Endothelial cell of umbilical vein (primary cell): ENCODE results near the gene ANO1. TPM values are rescaled to one million over a fixed set of nuclear protein-coding genes. Genes with fewer than 3 reads are reported as not detected.

Experiments used
- BruUV-seq: library from RNA; stranded (reverse); fragments of 400-500 nt; replicated peaks from 2 replicates; lab custom pipeline; 2021; lab: Mats Ljungman, UMichigan
- CTCF ChIA-PET: fragments of 300-600, 350-600 bp; sonication (Branson Sonifier 250); formaldehyde crosslinking; loops from one replicate; lab custom pipeline; 2021; ENCODE audit warnings: antibody characterized with exemption, inconsistent platforms; lab: Charles Lee
- POLR2A ChIA-PET: fragments of 300-600, 350-600 bp; sonication (Branson Sonifier 250); formaldehyde crosslinking; loops from one replicate; lab custom pipeline; 2021; ENCODE audit warnings: antibody characterized with exemption, inconsistent platforms; lab: Charles Lee
- DNase-seq: peaks from one replicate; pipeline ENCODE4 v3.0.0-alpha.2; 2011; ENCODE audit warnings: low read depth, low spot score
- FAIRE-seq: peaks from 2 replicates; lab custom pipeline; 2011; peaks lifted over from hg19 to GRCh38; lab: Jason Lieb, UNC
- H2AFZ ChIP-seq: 2 replicates; pipeline ENCODE4 v1.6.0; 2012; ENCODE audit warnings: low read depth, low read length, control low read depth, inconsistent platforms
- H3K27ac ChIP-seq: 2 replicates; pipeline ENCODE4 v1.5.1; 2011; ENCODE audit warnings: low read depth, mild to moderate bottlenecking, control low read depth, low read length, moderate library complexity; ENCODE audit not compliant: insufficient read depth
- H3K27me3 ChIP-seq, 2 experiments: 2 replicates each; pipeline versions ENCODE4 v1.6.0 to v1.6.1; 2011; ENCODE audit warnings: low read length in 2 of 2, mixed read lengths in 1 of 2; ENCODE audit not compliant: control insufficient read depth in 2 of 2, insufficient read depth in 2 of 2
- H3K36me3 ChIP-seq, 2 experiments: 2 replicates in 1 of 2; 3 replicates in 1 of 2; pipeline ENCODE4 v1.5.1; 2011; ENCODE audit warnings: low read length in 2 of 2, mild to moderate bottlenecking in 1 of 2, moderate library complexity in 1 of 2; ENCODE audit not compliant: control insufficient read depth in 2 of 2, insufficient read depth in 2 of 2; ENCODE audit errors: extremely low read depth in 1 of 2
- H3K4me1 ChIP-seq: 3 replicates; pipeline ENCODE4 v1.5.1; 2011; ENCODE audit warnings: mild to moderate bottlenecking, low read length; ENCODE audit not compliant: control insufficient read depth, insufficient read depth; ENCODE audit errors: extremely low read depth
- H3K4me2 ChIP-seq: 2 replicates; pipeline ENCODE4 v1.6.1; 2011; ENCODE audit warnings: low read length, control low read depth, mixed read lengths; ENCODE audit not compliant: insufficient read depth
- H3K4me3 ChIP-seq, 3 experiments: fragments of 200-600 bp in 1 of 3; sonication (generic), shearing (Covaris generic) in 1 of 3; replicated peaks in 1 of 3; 2 replicates each; pipeline ENCODE4 v1.5.1; 2011 to 2016; ENCODE audit warnings: control low read depth in 3 of 3, low read length in 3 of 3, mild to moderate bottlenecking in 2 of 3, inconsistent platforms in 1 of 3, low read depth in 1 of 3, moderate library complexity in 1 of 3; ENCODE audit not compliant: insufficient read depth in 1 of 3
- H3K79me2 ChIP-seq: 2 replicates; pipeline ENCODE4 v1.6.0; 2012; ENCODE audit warnings: low read length, inconsistent platforms; ENCODE audit not compliant: control insufficient read depth, insufficient read depth
- H3K9ac ChIP-seq: replicated peaks from 2 replicates; pipeline ENCODE3; 2011; ENCODE audit warnings: low read length, control low read depth; ENCODE audit not compliant: insufficient read depth; ENCODE audit errors: extremely low read depth
- H3K9me1 ChIP-seq: replicated peaks from 3 replicates; pipeline ENCODE4 v1.6.0; 2011; ENCODE audit warnings: mild to moderate bottlenecking, low read length; ENCODE audit not compliant: control insufficient read depth, insufficient read depth; ENCODE audit errors: extremely low read depth
- H3K9me3 ChIP-seq: replicated peaks from 2 replicates; pipeline ENCODE4 v1.5.1; 2012; ENCODE audit warnings: low read length, inconsistent platforms; ENCODE audit not compliant: control insufficient read depth, insufficient read depth
- H4K20me1 ChIP-seq: replicated peaks from 2 replicates; pipeline ENCODE3; 2011; ENCODE audit warnings: mild to moderate bottlenecking, low read length; ENCODE audit not compliant: control insufficient read depth, insufficient read depth; ENCODE audit errors: extremely low read depth
- EZH2 ChIP-seq: IDR thresholded peaks from 2 replicates; pipeline ENCODE4 v1.6.1; 2012; ENCODE audit warnings: borderline replicate concordance, low read depth, mild to moderate bottlenecking, moderate library complexity, low read length, inconsistent platforms; ENCODE audit not compliant: severe bottlenecking
- FOS ChIP-seq: IDR thresholded peaks from 2 replicates; pipeline ENCODE4 v1.6.1; 2011; ENCODE audit warnings: mild to moderate bottlenecking, low read length, moderate library complexity, borderline replicate concordance; ENCODE audit not compliant: insufficient read depth
- GATA2 ChIP-seq: IDR thresholded peaks from 2 replicates; pipeline ENCODE4 v1.7.0; 2011; ENCODE audit warnings: low read depth, mild to moderate bottlenecking, moderate library complexity, mixed read lengths, low read length; ENCODE audit not compliant: insufficient read length, insufficient read depth
- JUN ChIP-seq: IDR thresholded peaks from 2 replicates; pipeline ENCODE4 v1.6.1; 2011; ENCODE audit warnings: borderline replicate concordance, low read depth; ENCODE audit not compliant: insufficient read length, insufficient read depth
- MYC ChIP-seq: IDR thresholded peaks from one replicate; pipeline ENCODE4 v1.6.1; 2011; ENCODE audit warnings: mild to moderate bottlenecking, low read depth, low read length
- POLR2A ChIP-seq: IDR thresholded peaks from 2 replicates; pipeline ENCODE4 v1.6.1; 2012; ENCODE audit warnings: low read depth, mild to moderate bottlenecking, control low read depth, low read length
- POLR2AphosphoS5 ChIP-seq: IDR thresholded peaks from 2 replicates; pipeline ENCODE4 v1.6.1; 2012; ENCODE audit warnings: low read depth, mild to moderate bottlenecking, control low read depth, low read length, moderate library complexity; ENCODE audit not compliant: insufficient read depth
- dilution Hi-C: fragments of 300-500 bp; cut with MboI; formaldehyde crosslinking; loops from one replicate; pipeline ENCODE4 v1.15.0; 2019; ENCODE audit warnings: low sequenced_read_pairs; ENCODE audit not compliant: extremely low pct_ligation_motif_present
- intact Hi-C: fragments of 100-400 bp; cut with micrococcal nuclease; formaldehyde crosslinking; loops from one replicate; pipeline ENCODE4 v1.10.0; 2022
- polyA plus RNA-seq, 4 experiments: library from polyadenylated mRNA; depleted of rRNA in 3 of 4; stranded (reverse) in 3 of 4; unstranded in 1 of 4; fragments of >200 nt; gene quantifications; 2 replicates each; pipeline versions ENCODE4 v1.2.1 to v1.2.3, GENCODE V29; 2011 to 2012; ENCODE audit warnings: missing spikeins in 1 of 4
- total RNA-seq: library from RNA; stranded (reverse); gene quantifications from 2 replicates; pipeline ENCODE4 v1.2.3, GENCODE V29; 2021
- TF ChIP-seq, protein P1 (sequence below), 2 donors: IDR thresholded peaks; 1 replicate in 1 of 2; 2 replicates in 1 of 2; pipeline ENCODE4 v1.5.1; 2011; ENCODE audit warnings: low read length in 2 of 2, mild to moderate bottlenecking in 2 of 2, moderate library complexity in 2 of 2, control low read depth in 1 of 2, inconsistent platforms in 1 of 2, low read depth in 1 of 2; ENCODE audit not compliant: insufficient read depth in 1 of 2; ENCODE audit errors: extremely low read depth in 1 of 2
- TF ChIP-seq, protein P2 (sequence below): IDR thresholded peaks from 2 replicates; pipeline ENCODE4 v1.6.1; 2011; ENCODE audit not compliant: insufficient read depth, insufficient read length

Gene ANO1
- total and polyA plus RNA-seq, 2 donors (not counting 3 experiments of a cell fraction or from before 2014, with no cell fraction given), result 0.03 to 0.40 TPM

DNA sequence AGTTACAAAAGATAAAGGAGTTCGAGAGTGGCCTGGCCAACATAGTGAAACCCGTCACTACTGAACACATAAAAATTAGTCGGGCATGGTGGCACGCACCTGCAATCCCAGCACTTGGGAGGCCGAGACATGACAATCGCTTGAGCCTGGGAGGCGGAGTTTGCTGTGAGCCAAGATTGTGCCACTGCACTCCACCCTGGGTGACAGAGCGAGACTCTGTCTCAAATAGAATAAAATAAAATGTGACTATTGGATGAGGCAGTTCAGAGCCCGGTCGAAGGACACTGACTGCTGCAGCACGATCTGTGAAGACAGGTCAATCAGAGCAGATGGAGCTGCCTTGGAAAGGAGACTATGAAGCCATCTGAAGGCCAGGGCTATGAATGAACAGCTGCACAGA, 37.7 kb upstream of the ANO1 start:
- DNase-seq (no peak), FAIRE-seq (no peak)
- intact Hi-C loops, result no loop called here
- ChIA-PET POLR2A (no interaction called here), CTCF (interaction anchor here (1.5 kb wide), 1 partner anchor 24 kb away, joined by 4 read pairs; no protein-coding TSS in a partner anchor)
- H3K79me2 ChIP-seq, result no peaks in the 10 kb centered on the region
- H4K20me1 ChIP-seq, result no peaks in the 10 kb centered on the region
- H3K9ac ChIP-seq, result no peak overlapping the region
- H2AFZ ChIP-seq, result no peak overlapping the region
- no peak overlapping the region for H3K27ac ChIP-seq
- no peak overlapping the region for H3K4me3 ChIP-seq
- peaks cover 0 to 5% of the 10 kb centered on the region in 2 experiments for H3K27me3 ChIP-seq
- no peaks in the 10 kb centered on the region for H3K36me3 ChIP-seq
- dilution Hi-C loops, result no loop called here
- no peaks in the 10 kb centered on the region for H3K9me3 ChIP-seq
- H3K4me2 ChIP-seq, result no peak overlapping the region
- no TSS peak for BruUV-seq
- H3K9me1 ChIP-seq, result no peaks in the 10 kb centered on the region
- no peaks in the 10 kb centered on the region for H3K4me1 ChIP-seq
- TF ChIP-seq, protein P1, sequence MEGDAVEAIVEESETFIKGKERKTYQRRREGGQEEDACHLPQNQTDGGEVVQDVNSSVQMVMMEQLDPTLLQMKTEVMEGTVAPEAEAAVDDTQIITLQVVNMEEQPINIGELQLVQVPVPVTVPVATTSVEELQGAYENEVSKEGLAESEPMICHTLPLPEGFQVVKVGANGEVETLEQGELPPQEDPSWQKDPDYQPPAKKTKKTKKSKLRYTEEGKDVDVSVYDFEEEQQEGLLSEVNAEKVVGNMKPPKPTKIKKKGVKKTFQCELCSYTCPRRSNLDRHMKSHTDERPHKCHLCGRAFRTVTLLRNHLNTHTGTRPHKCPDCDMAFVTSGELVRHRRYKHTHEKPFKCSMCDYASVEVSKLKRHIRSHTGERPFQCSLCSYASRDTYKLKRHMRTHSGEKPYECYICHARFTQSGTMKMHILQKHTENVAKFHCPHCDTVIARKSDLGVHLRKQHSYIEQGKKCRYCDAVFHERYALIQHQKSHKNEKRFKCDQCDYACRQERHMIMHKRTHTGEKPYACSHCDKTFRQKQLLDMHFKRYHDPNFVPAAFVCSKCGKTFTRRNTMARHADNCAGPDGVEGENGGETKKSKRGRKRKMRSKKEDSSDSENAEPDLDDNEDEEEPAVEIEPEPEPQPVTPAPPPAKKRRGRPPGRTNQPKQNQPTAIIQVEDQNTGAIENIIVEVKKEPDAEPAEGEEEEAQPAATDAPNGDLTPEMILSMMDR (IDR thresholded peaks at IDR 0.05; ENCODE audit: extremely low read depth in 1 of 2, insufficient read depth in 1 of 2, low read depth in 1 of 2, low read length in 2 of 2), result no peak
- TF ChIP-seq EZH2 (no peak), POLR2A (no peak)

DNA sequence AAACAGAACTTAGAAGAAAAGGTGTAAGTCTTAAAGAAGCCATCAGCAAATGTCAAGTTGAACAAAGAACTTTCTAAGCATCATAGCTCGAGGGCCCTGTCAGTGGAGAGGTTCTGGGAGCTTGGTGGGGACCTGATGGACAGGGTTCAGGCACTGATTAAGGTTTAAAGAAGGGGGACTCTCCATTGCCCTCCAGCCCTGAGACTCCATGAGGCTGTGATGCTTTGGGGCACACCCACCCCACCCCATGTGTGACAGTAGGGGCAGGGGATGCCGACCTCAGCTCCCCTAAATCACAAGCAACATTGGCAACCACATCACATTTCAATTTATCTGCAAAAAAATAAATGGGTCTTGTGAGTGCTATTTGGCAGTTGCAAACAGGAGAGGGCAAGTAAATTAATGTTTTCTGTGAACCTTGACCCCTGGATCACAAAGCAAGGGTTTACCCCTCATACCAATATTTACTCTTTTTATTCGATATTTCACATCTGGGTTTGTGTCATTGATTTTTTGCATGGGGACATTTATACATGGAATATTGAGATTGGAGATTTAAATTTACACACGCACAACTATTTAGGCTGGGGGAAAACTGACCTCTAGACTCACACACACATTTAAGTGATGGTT, 37.1 kb upstream of the ANO1 start:
- Histone ChIP-seq H3K36me3 (no peaks in the 10 kb centered on the region), H3K4me3 (no peak overlapping the region), H3K4me1 (no peaks in the 10 kb centered on the region), H3K27me3 (peaks cover 2 to 5% of the 10 kb centered on the region in 2 experiments), H4K20me1 (no peaks in the 10 kb centered on the region), H3K27ac (no peak overlapping the region), H3K4me2 (no peak overlapping the region), H3K9me3 (no peaks in the 10 kb centered on the region), H2AFZ (no peak overlapping the region), H3K79me2 (no peaks in the 10 kb centered on the region), H3K9me1 (no peaks in the 10 kb centered on the region), H3K9ac (no peak overlapping the region)
- intact Hi-C loops, result no loop called here
- FAIRE-seq (no peak), DNase-seq (no peak)
- no peak for TF ChIP-seq EZH2
- no peak for TF ChIP-seq FOS
- TF ChIP-seq JUN, result no peak
- TF ChIP-seq, protein P2, sequence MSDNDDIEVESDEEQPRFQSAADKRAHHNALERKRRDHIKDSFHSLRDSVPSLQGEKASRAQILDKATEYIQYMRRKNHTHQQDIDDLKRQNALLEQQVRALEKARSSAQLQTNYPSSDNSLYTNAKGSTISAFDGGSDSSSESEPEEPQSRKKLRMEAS, result no peak
- TF ChIP-seq POLR2AphosphoS5, result no peak
- TF ChIP-seq, protein P1 (IDR thresholded peaks at IDR 0.05; ENCODE audit: extremely low read depth in 1 of 2, insufficient read depth in 1 of 2, low read depth in 1 of 2, low read length in 2 of 2), result no peak
- TF ChIP-seq POLR2A, result no peak
- no peak for TF ChIP-seq MYC
- no peak for TF ChIP-seq GATA2
- POLR2A ChIA-PET, result no interaction called here
- no TSS peak for BruUV-seq
- dilution Hi-C loops, result no loop called here
- CTCF ChIA-PET, result interaction anchor here (1.5 kb wide), 2 partner anchors 24 to 32 kb away, joined by 4 to 5 read pairs; no protein-coding TSS in a partner anchor
